ENCODE data around the gene UMOD.
A peak's percentile ranks its signal among the peaks of the same experiment; 100 is the strongest.

The UMOD gene

GRCh38 chr16:20310421-20311395, 41.8 kb downstream of the UMOD start:
- Mint-ChIP-seq H3K4me3 (no peak overlapping the region), H3K27ac (no peak overlapping the region), H3K36me3 (no peaks in the 10 kb centered on the region), H3K27me3 (peaks cover 4% of the 10 kb centered on the region), H3K4me1 (no peaks in the 10 kb centered on the region), H3K9me3 (no peaks in the 10 kb centered on the region)
- ATAC-seq (ENCODE audit: low read depth) (no peak), DNase-seq (ENCODE audit: low spot score in 2 of 2) (no peak)

GRCh38 chr16:20309786-20310185, 42.7 kb downstream of the UMOD start:
- Mint-ChIP-seq H3K27ac (no peak overlapping the region), H3K4me3 (no peak overlapping the region), H3K4me1 (no peaks in the 10 kb centered on the region), H3K27me3 (peaks cover 4% of the 10 kb centered on the region), H3K9me3 (no peaks in the 10 kb centered on the region), H3K36me3 (no peaks in the 10 kb centered on the region)
- ATAC-seq (ENCODE audit: low read depth): no peak
- no peak for DNase-seq (ENCODE audit: low spot score in 2 of 2)

GRCh38 chr16:20308801-20309590, 43.5 kb downstream of the UMOD start:
- no peak for DNase-seq (ENCODE audit: low spot score in 2 of 2)
- Mint-ChIP-seq H3K27ac (no peak overlapping the region), H3K4me1 (no peaks in the 10 kb centered on the region), H3K4me3 (no peak overlapping the region), H3K27me3 (peaks cover 4% of the 10 kb centered on the region), H3K36me3 (no peaks in the 10 kb centered on the region), H3K9me3 (no peaks in the 10 kb centered on the region)
- no peak for ATAC-seq (ENCODE audit: low read depth)

- no peaks in the 10 kb centered on the region for H3K36me3 Mint-ChIP-seq
- H3K27me3 Mint-ChIP-seq: peaks cover 4% of the 10 kb centered on the region
- H3K4me1 Mint-ChIP-seq: no peaks in the 10 kb centered on the region
- DNase-seq (ENCODE audit: low spot score in 2 of 2) (no peak), ATAC-seq (ENCODE audit: low read depth) (no peak)
- H3K4me3 Mint-ChIP-seq: no peak overlapping the region
- H3K9me3 Mint-ChIP-seq: no peaks in the 10 kb centered on the region
- no peak overlapping the region for H3K27ac Mint-ChIP-seq
Observed at GRCh38 chr16:20308266-20308665, 44.2 kb downstream of the UMOD start.

- Mint-ChIP-seq H3K36me3 (no peaks in the 10 kb centered on the region), H3K9me3 (no peaks in the 10 kb centered on the region), H3K4me1 (no peaks in the 10 kb centered on the region), H3K27ac (no peak overlapping the region), H3K4me3 (no peak overlapping the region), H3K27me3 (peaks cover 4% of the 10 kb centered on the region)
- DNase-seq (ENCODE audit: low spot score in 2 of 2): no peak
- no peak for ATAC-seq (ENCODE audit: low read depth)
Observed at GRCh38 chr16:20307791-20308190, 44.7 kb downstream of the UMOD start.

- ATAC-seq (ENCODE audit: low read depth) (no peak), DNase-seq (ENCODE audit: low spot score in 2 of 2) (no peak)
- Mint-ChIP-seq H3K4me3 (no peak overlapping the region), H3K4me1 (no peaks in the 10 kb centered on the region), H3K27me3 (peaks cover 4% of the 10 kb centered on the region), H3K27ac (no peak overlapping the region), H3K36me3 (no peaks in the 10 kb centered on the region), H3K9me3 (no peaks in the 10 kb centered on the region)
Observed at GRCh38 chr16:20307240-20307671, 45.3 kb downstream of the UMOD start.

- H3K9me3 Mint-ChIP-seq: no peaks in the 10 kb centered on the region
- DNase-seq (ENCODE audit: low spot score in 2 of 2) (no peak), ATAC-seq (ENCODE audit: low read depth) (no peak)
- no peaks in the 10 kb centered on the region for H3K4me1 Mint-ChIP-seq
- H3K36me3 Mint-ChIP-seq: no peaks in the 10 kb centered on the region
- H3K27ac Mint-ChIP-seq: no peak overlapping the region
- no peak overlapping the region for H3K4me3 Mint-ChIP-seq
- peaks cover 4% of the 10 kb centered on the region for H3K27me3 Mint-ChIP-seq
Observed at GRCh38 chr16:20306401-20306800, 46.1 kb downstream of the UMOD start.

- ATAC-seq (ENCODE audit: low read depth) (no peak), DNase-seq (ENCODE audit: low spot score in 2 of 2) (no peak)
Observed at GRCh38 chr16:20303012-20303411, 49.5 kb downstream of the UMOD start.

GRCh38 chr16:20302389-20302788, 50.1 kb downstream of the UMOD start:
- ATAC-seq (ENCODE audit: low read depth) (no peak), DNase-seq (ENCODE audit: low spot score in 2 of 2) (no peak)
- Mint-ChIP-seq H3K27me3 (peaks cover 9% of the 10 kb centered on the region), H3K27ac (no peak overlapping the region), H3K4me1 (peaks cover 2% of the 10 kb centered on the region), H3K9me3 (peaks cover 3% of the 10 kb centered on the region), H3K4me3 (no peak overlapping the region), H3K36me3 (no peaks in the 10 kb centered on the region)

More at GRCh38 chr16:20303012-20303411, 49.5 kb downstream of the UMOD start:
- Mint-ChIP-seq H3K9me3 (peaks cover 3% of the 10 kb centered on the region), H3K27me3 (peaks cover 9% of the 10 kb centered on the region), H3K36me3 (no peaks in the 10 kb centered on the region), H3K27ac (no peak overlapping the region), H3K4me3 (no peak overlapping the region), H3K4me1 (peaks cover 2% of the 10 kb centered on the region)

GRCh38 chr16:20301840-20302239, 50.7 kb downstream of the UMOD start:
- Mint-ChIP-seq H3K4me3 (no peak overlapping the region), H3K36me3 (no peaks in the 10 kb centered on the region), H3K4me1 (peaks cover 2% of the 10 kb centered on the region), H3K27me3 (peaks cover 9% of the 10 kb centered on the region), H3K27ac (no peak overlapping the region), H3K9me3 (peaks cover 3% of the 10 kb centered on the region)
- DNase-seq (ENCODE audit: low spot score in 2 of 2): no peak
- ATAC-seq (ENCODE audit: low read depth): no peak

GRCh38 chr16:20300312-20301097, 52.0 kb downstream of the UMOD start:
- Mint-ChIP-seq H3K36me3 (no peaks in the 10 kb centered on the region), H3K27ac (no peak overlapping the region), H3K27me3 (peaks cover 5% of the 10 kb centered on the region), H3K9me3 (peaks cover 3% of the 10 kb centered on the region), H3K4me3 (no peak overlapping the region), H3K4me1 (peaks cover 2% of the 10 kb centered on the region)
- DNase-seq (ENCODE audit: low spot score in 2 of 2): peak in 1 of 2 donors; percentile 3
- no peak for ATAC-seq (ENCODE audit: low read depth)

- H3K27me3 Mint-ChIP-seq: peaks cover 5% of the 10 kb centered on the region
- peaks cover 2% of the 10 kb centered on the region for H3K4me1 Mint-ChIP-seq
- H3K9me3 Mint-ChIP-seq: peaks cover 3% of the 10 kb centered on the region
Observed at GRCh38 chr16:20298452-20298851, 54.1 kb downstream of the UMOD start.

GRCh38 chr16:20291208-20292206, 61.0 kb downstream of the UMOD start:
- Mint-ChIP-seq H3K4me1 (no peaks in the 10 kb centered on the region), H3K27ac (no peak overlapping the region), H3K9me3 (no peaks in the 10 kb centered on the region), H3K27me3 (peaks cover 8% of the 10 kb centered on the region), H3K36me3 (no peaks in the 10 kb centered on the region), H3K4me3 (no peak overlapping the region)
- DNase-seq (ENCODE audit: low spot score in 2 of 2) (no peak), ATAC-seq (ENCODE audit: low read depth) (no peak)

More at GRCh38 chr16:20298452-20298851, 54.1 kb downstream of the UMOD start:
- ATAC-seq (ENCODE audit: low read depth) (no peak), DNase-seq (ENCODE audit: low spot score in 2 of 2) (no peak)
- no peak overlapping the region for H3K4me3 Mint-ChIP-seq
- H3K36me3 Mint-ChIP-seq: no peaks in the 10 kb centered on the region
- no peak overlapping the region for H3K27ac Mint-ChIP-seq

All from memory B cell (primary cell).